Lung (tissue), 12 donors: ENCODE results near the gene SPRED2. TPM values are rescaled to one million over a fixed set of nuclear protein-coding genes. Genes with fewer than 3 reads are reported as not detected.
A peak's percentile ranks its signal among the peaks of the same experiment; 100 is the strongest.

Experiments used
- ATAC-seq: fragments of 200-7000 bp; cut with Tn5 transposase; one replicate; pipeline ENCODE4 v1.9.1; 2020; ENCODE audit warnings: moderate number of reproducible peaks; ENCODE audit not compliant: insufficient read depth, low FRiP score
- DNase-seq, 3 donors: peaks; one replicate each; pipeline ENCODE4 v3.0.0-alpha.2; 2013 to 2017
- H3K27ac ChIP-seq, 2 donors: one replicate each; pipeline ENCODE4 v1.5.1; 2013; ENCODE audit warnings: mild to moderate bottlenecking in 2 of 2, moderate library complexity in 2 of 2, control low read depth in 1 of 2, inconsistent platforms in 1 of 2, low read depth in 1 of 2, low read length in 1 of 2
- H3K27me3 ChIP-seq, 3 donors: one replicate each; pipeline ENCODE4 v1.5.1; 2013; ENCODE audit warnings: low read length in 2 of 3; ENCODE audit not compliant: control insufficient read depth in 3 of 3, insufficient read depth in 3 of 3
- H3K36me3 ChIP-seq, 4 donors: one replicate each; pipeline ENCODE4 v1.5.1; 2013; ENCODE audit warnings: low read length in 4 of 4, mild to moderate bottlenecking in 1 of 4, moderate library complexity in 1 of 4; ENCODE audit not compliant: control insufficient read depth in 4 of 4, insufficient read depth in 4 of 4
- H3K4me1 ChIP-seq, 5 donors: one replicate each; pipeline ENCODE4 v1.5.1; 2013; ENCODE audit warnings: low read length in 5 of 5, mild to moderate bottlenecking in 2 of 5, moderate library complexity in 1 of 5; ENCODE audit not compliant: control insufficient read depth in 5 of 5, insufficient read depth in 5 of 5
- H3K4me3 ChIP-seq: one replicate; pipeline ENCODE4 v1.5.1; 2013; ENCODE audit warnings: mild to moderate bottlenecking, control low read depth, moderate library complexity
- H3K9ac ChIP-seq, 2 donors: one replicate each; pipeline ENCODE4 v1.5.1; 2013; ENCODE audit warnings: low read length in 2 of 2, control low read depth in 1 of 2; ENCODE audit not compliant: insufficient read depth in 1 of 2
- H3K9me3 ChIP-seq, 4 donors: one replicate each; pipeline ENCODE4 v1.5.1; 2013; ENCODE audit warnings: low read length in 3 of 4, mild to moderate bottlenecking in 1 of 4, moderate library complexity in 1 of 4; ENCODE audit not compliant: control insufficient read depth in 4 of 4, insufficient read depth in 3 of 4
- CTCF ChIP-seq: IDR thresholded peaks from 2 replicates; pipeline ENCODE4 v1.5.1; 2012; ENCODE audit warnings: mild to moderate bottlenecking; ENCODE audit errors: control extremely low read depth, extremely low read depth
- WGBS, 2 donors: extraction: QIAGEN DNeasy Blood & Tissue Kit; methylation state at CpG; one replicate each; pipeline ENCODE4 v1.1.7; 2013; 5-methylcytosine and 5-hydroxymethylcytosine counted together
- polyA plus RNA-seq, 2 donors: library from polyadenylated mRNA; stranded (reverse); fragments of 200-250 nt; gene quantifications; one replicate each; pipeline ENCODE4 v1.2.1, GENCODE V29; 2013
- total RNA-seq, 2 donors: library from RNA; depleted of rRNA in 1 of 2; stranded (reverse); fragments of >200 nt in 1 of 2; gene quantifications; one replicate each; pipeline ENCODE4 v1.2.1, GENCODE V29; 2014 to 2021
- donor health status: control.
- donor health status: control.
- donor health status: Bipolar disorder and iron deficiency.
- donor health status: healthy.
- donor health status: DM: yes; HTN: yes; CAD: no.

Gene SPRED2
- total and polyA plus RNA-seq, 4 donors: 11.7 to 36.4 (median 19.6) TPM

GRCh38 chr2:65267008-65267407 is 165.4 kb downstream of the SPRED2 start:
- Histone ChIP-seq H3K36me3 (peaks cover 5 to 25% (median 11%) of the 10 kb centered on the region in 4 donors), H3K4me1 (peaks cover 0 to 7% (median 2%) of the 10 kb centered on the region in 5 donors), H3K27ac (no peak overlapping the region), H3K27me3 (no peaks in the 10 kb centered on the region), H3K9ac (no peak overlapping the region), H3K4me3 (no peak overlapping the region), H3K9me3 (no peaks in the 10 kb centered on the region)
- DNase-seq (no peak), ATAC-seq (no peak)
- no peak for TF ChIP-seq CTCF
- 92 to 94% methylated on average over 1 of the region's 1 CpG for WGBS, 2 donors

DNA sequence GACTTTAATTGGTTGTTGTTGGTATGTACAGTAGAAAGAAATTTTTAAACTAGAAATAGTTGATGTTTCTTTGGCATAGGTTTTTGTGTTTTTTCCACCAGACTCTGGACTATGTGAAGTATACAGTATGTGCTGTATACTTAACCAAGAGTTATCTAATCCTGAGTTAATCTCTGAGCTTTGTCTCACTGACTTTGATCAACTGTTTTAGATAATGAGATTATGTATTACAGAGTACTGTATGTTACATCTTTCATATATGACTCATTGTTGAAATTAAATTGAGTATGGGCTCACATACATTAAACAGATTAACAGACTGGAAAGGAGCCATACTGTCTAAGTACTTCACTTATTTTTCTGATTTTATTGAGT is 166.7 kb downstream of the SPRED2 start:
- H3K36me3 ChIP-seq: peaks cover 5 to 23% (median 10%) of the 10 kb centered on the region in 4 donors

GRCh38 chr2:65264821-65265670 is 167.4 kb downstream of the SPRED2 start:
- Histone ChIP-seq H3K4me1 (peaks cover 0 to 7% (median 2%) of the 10 kb centered on the region in 5 donors), H3K27me3 (no peaks in the 10 kb centered on the region), H3K4me3 (no peak overlapping the region), H3K9ac (no peak overlapping the region), H3K36me3 (peaks cover 7 to 23% (median 10%) of the 10 kb centered on the region in 4 donors), H3K27ac (no peak overlapping the region), H3K9me3 (no peaks in the 10 kb centered on the region)
- TF ChIP-seq CTCF: peak; percentile 46
- 47 to 55% methylated on average over 8 of the region's 8 CpGs for WGBS, 2 donors
- peak; percentile 36 to 94 (median 87) for DNase-seq
- peak; percentile 47 for ATAC-seq

More for the DNA sequence above, 166.7 kb downstream of the SPRED2 start:
- no peak overlapping the region for H3K4me3 ChIP-seq
- no peak for TF ChIP-seq CTCF
- ATAC-seq (no peak), DNase-seq (no peak)
- H3K9ac ChIP-seq: no peak overlapping the region
- peaks cover 0 to 7% (median 2%) of the 10 kb centered on the region in 5 donors for H3K4me1 ChIP-seq
- H3K27me3 ChIP-seq: no peaks in the 10 kb centered on the region
- no peaks in the 10 kb centered on the region for H3K9me3 ChIP-seq
- no peak overlapping the region for H3K27ac ChIP-seq
